Anterior cingulate cortex (tissue), 58 donors: ENCODE results near the gene SLC13A4.
"Not testable (repeated sequence)": the region's sequence is repeated elsewhere in the genome, so short reads cannot be mapped to it uniquely, and the experiment has no call there.

Experiments used
- DNase-seq, 58 donors: peaks; one replicate each; lab custom pipeline; 2025; lab: John Stamatoyannopoulos, UW

SLC13A4 gene

DNA sequence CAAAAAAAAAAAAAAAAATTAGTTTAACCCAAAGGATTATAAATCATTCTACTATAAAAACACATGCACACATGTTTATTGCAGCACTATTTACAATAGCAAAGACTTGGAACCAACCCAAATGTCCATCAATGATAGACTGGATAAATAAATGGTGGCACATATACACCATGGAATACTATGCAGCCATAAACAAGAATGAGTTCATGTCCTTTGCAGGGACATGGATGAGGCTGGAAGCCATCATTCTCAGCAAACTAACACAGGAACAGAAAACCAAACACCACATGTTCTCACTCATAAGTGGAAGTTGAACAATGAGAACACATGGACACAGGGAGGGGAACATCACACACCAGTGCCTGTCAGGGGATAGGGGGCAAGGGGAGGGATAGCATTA is 88.3 kb downstream of the SLC13A4 start:
- DNase-seq: not testable (repeated sequence)

DNA sequence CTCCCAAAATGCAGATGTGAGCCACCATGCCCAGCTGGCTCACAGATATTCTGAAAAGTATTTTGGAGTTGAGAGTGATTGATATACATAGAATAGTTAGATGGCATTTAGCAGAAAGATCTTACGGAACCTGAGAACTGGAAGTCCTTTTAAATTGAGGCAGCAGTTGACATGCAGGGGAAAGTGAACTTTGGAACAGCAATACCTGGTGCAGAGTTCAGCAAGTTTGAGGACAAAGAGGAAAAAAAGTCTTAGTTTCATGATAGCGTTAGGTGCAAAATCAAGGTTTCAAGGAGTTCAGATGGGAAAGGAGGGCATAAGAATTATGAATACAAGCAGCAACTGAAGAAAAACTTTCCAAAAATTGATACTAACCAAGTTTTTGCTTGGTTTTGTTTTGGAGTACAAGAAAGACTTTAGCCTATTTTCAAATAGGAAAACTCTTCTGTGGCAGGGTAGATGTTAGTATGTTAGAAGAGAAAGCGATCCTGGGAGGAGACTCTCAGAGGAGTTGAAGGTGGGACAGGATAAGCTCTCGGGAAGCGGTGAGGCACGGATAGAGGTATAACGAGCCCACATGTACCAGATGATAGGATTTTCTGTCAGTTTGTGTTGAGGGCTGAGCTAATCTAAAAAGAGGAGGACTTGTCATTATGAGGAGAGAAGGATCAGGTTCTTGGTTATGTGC is 93.7 kb downstream of the SLC13A4 start:
- DNase-seq: no peak
